Subcutaneous adipose tissue (tissue), 4 donors: ENCODE data around the gene STYXL1. TPM values are rescaled to one million over a fixed set of nuclear protein-coding genes. Genes with fewer than 3 reads are reported as not detected.

Experiments used
- CTCF ChIP-seq: fragments of 450-650 bp; IDR thresholded peaks from one replicate; pipeline ENCODE4 v1.5.1; 2016; ENCODE audit warnings: low read depth, mild to moderate bottlenecking, control low read depth, antibody characterized with exemption, moderate library complexity
- total RNA-seq, 4 donors: library from RNA; depleted of rRNA; stranded (reverse); fragments of >200 nt; gene quantifications; one replicate each; pipeline ENCODE4 v1.1.0, GENCODE V29; 2016

The STYXL1 gene
- total RNA-seq, 4 donors from 2014 or later, result 14.8 to 37.1 (median 26.0) TPM

- TF ChIP-seq CTCF, result no peak
Observed at GRCh38 chr7:76050545-76050944, 2.7 kb upstream of the STYXL1 start.

GRCh38 chr7:76049295-76049694, 1.5 kb upstream of the STYXL1 start:
- TF ChIP-seq CTCF, result no peak

GRCh38 chr7:76048668-76048988, 828 bp upstream of the STYXL1 start:
- no peak for TF ChIP-seq CTCF

GRCh38 chr7:76047305-76047810, 442 bp downstream of the STYXL1 start:
- TF ChIP-seq CTCF, result no peak

- no peak for TF ChIP-seq CTCF
Observed at GRCh38 chr7:76044375-76044865, 3.4 kb downstream of the STYXL1 start.

- no peak for TF ChIP-seq CTCF
Observed at GRCh38 chr7:76040126-76040525, 7.7 kb downstream of the STYXL1 start.

- no peak for TF ChIP-seq CTCF
Observed at GRCh38 chr7:76037310-76037709, 10.5 kb downstream of the STYXL1 start.
